ENCODE data around the gene CCNQ.

CCNQ gene

DNA sequence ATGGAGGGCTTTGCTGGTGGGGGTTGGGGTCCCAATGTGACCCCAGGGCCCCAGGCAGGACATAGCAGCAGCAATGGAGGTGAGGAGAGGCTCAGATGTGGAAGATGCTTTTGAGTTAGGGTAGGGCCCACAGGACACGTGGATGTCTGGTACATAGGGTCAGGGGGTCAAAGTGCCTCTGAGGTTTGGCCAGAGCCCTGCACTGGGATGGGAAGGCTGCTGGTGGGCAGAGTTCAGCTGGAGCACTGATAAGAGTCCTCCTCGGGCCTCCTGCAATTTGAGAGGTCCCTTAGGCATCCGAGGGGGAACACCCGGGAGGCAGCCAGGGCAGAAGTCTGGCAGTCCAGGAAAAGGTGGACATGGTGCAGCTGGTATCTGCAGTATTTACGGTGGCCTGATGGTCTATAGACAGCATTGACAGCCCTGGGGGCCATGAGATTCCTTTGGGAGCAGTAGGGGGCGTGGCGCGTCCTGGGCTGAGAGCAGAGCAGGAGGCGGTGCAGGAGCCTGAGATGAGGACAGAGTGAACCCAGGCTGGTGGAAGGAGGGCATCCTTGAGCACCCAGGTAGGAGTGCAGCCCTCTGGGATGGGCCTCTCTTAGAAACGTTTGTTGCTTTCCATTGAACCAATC, 22.6 kb downstream of the CCNQ start:
- DNase-seq (ENCODE audit: low read depth in 2 of 2): no peak

DNA sequence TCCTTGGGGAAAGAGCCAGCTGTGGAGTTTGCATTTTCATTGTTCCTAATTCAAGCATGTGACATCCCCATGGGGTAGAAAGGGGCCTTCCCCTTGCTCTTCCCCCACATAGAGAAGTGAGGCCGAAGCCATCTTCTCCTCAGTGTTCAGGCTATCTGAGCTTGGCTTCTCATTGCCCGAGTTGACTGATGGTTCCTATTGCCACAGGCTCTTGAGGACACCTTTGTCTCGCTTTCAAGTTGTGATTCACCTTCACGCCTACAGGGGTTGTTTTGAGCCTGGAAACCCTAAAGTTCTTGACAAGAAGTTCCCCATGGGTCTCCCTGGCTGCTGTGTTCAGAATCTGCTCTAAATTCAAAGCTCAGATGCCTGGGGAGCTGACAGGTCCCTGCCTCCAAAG, 25.0 kb downstream of the CCNQ start:
- no peak for DNase-seq (ENCODE audit: low read depth in 2 of 2)

DNA sequence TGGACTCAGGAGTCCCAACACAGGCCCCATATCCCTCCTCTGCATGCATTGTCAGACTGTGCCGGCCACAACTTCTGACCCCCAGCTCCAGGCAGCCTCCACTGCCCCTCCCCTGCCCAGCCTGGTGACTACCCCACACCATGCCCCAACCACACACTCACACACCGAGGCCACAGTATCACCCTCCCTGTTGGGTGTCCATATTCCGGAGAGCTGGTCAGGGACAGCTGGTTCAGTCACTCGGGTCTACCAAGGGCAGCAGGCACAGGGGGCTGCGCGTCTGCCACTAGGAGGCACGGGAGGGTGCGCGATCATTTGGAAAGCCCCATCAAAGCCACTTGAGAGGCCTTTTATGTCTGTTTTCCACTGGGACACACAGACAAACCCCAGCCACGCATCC, 26.3 kb downstream of the CCNQ start:
- DNase-seq (ENCODE audit: low read depth in 2 of 2): no peak

DNA sequence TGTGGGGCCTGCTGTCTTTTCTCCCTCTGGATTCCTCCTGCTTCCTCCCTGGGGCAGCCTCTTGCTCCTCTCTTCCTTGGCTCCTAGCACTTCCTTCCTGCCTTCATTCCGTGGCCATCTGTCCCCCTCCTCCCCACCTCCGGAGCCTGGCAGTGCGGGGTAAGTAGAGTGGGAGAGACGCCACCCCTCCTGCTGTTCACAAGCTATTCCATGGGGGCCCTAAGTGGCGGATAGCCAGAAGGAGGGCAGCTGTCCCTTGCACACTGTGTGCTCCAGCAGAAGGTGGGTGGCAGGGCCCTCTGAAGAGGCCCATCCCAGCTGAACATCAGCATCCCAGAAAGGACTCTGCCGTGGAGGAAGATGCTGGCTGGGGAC, 27.4 kb downstream of the CCNQ start:
- no peak for DNase-seq (ENCODE audit: low read depth in 2 of 2)

DNA sequence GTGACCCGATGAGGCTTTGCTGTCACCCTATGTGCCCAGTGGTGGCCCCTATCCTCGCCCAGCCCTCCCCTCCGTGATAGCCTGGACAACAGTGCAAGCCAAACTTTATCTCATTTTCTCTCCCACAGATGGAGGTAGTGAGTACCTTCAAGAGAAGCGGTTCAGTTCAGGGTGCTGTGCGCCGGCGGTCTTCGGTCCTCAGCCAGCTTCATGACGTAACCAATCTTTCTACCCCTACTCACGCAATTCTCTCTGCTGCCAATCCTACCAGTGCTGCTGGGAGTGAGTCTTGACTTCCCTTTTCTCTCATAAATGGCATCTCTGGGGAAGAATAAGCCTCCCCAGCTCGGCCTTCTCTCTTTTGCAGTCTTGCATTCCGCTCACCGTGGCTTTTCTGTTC, 29.5 kb downstream of the CCNQ start:
- no peak for DNase-seq (ENCODE audit: low read depth in 2 of 2)

DNA sequence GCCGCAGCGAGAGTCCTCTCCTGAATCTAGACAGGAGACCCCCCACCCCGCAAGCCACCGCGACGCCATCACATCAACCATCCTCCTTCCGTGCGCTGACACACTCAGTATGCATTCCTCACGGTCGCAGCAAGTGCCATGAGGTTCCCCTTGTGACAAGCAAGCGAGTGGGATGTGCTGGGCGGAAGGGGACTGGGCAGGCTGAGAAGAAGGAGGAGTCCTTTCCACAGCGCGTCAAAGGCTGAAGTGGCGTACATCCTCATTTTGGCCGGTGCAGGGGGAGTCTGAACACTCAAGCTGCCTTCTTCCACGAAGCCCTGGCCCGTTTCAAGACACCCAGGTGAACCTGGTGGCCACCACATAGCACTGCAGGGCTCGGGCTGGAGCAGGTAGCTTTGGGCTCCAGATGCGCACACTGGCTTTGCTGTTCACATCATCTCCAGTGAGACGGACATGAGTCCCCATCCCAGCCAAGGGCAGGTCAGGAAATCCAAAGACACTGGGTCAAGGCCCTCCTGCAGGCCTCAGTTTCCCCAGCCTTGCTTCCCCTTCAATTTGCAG, 30.4 kb downstream of the CCNQ start:
- no peak for DNase-seq (ENCODE audit: low read depth in 2 of 2)

DNA sequence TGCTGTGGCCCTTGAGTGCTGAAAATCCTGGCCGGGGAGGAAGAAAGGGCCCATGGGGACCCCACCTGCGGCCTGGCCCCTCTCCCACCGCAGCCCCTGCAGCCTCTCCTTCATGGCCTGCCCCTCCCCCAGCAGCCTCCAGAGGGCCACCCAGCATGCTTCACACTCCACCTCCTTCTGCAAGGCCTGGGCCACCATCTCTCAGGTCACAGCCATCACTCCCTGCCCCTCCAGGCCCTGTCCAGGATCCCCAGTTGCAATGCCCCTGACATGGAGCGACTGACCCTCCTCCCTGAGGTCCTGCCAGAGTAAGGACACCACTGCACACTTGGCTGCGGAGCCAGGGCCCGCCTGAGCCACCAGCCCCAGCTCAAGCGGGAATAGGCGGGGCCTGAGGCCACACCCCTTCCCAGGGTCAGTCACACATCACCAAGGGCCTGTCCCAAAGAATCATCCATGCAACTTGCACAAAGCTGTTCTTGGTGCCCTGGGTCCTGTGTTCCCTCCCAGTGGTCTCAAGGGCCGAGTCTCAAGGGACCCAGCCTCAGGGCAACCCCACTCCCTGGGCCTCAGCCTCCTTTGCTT, 32.9 kb downstream of the CCNQ start:
- DNase-seq (ENCODE audit: low read depth in 2 of 2): no peak

DNA sequence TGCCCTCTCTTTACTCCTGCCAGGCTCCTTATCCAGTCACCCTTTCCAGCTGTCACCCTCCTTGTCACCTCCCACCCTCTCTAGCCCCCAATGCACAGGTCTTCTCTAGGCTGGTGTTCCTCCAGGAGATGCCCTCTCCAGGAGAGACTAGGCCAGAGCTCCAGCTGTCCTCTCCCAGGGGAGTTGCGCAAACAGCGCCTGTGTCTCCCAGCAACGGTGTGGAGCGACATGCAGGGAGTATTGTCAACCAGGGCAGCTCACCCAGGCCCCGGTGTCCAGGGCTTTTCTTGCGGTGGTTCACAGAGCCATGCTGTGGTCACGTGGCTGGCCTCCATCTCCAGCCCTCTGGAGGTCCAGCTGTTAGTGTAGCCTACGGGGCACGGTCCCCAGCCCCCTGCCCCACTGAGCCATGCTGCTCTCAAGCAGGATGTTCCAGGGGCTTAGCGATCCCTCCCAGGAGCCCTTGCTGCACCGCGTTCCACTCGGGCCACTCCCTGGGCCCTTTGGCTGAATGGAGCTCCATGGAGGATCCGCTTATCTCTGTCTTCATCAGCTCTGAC, 34.8 kb downstream of the CCNQ start:
- DNase-seq (ENCODE audit: low read depth in 2 of 2): no peak

DNA sequence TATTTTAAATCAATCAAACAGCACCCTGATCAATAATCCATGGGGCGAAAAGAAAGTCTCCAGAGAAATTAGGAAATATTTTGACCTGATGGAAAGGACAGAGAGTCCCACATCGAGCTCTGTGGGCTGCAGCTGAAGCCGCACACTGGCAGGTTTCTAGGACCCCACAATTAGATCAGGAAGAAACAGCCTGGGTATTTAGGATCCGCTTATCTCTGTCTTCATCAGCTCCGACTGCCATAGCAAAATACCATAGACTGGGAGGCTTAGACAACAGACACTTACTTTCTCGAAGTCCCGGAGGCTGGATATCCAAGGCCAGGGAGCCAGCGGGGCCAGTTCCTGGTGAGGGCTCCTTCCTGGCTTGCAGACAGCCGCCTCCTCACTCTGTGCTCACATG, 36.4 kb downstream of the CCNQ start:
- no peak for DNase-seq (ENCODE audit: low read depth in 2 of 2)

DNA sequence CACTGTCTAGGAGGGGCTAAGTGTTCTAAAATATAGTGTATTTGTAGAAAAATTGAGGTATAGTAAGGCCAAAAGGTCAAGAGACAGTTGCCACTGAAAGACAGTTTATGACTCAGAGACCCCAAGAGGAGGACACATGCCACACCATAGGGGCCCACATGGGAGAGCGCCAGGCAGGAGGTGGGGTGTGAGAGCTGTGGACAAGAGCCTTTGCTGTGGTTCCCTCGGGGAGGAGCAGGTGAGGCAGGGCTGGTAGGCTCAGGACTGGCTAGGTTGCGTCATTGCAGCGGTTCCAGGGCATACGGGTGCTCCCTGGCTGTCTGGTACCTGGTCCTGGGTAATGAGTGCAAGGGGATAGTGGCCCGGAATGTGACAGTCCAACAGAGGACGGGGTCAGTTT, 37.6 kb downstream of the CCNQ start:
- DNase-seq (ENCODE audit: low read depth in 2 of 2): no peak

DNA sequence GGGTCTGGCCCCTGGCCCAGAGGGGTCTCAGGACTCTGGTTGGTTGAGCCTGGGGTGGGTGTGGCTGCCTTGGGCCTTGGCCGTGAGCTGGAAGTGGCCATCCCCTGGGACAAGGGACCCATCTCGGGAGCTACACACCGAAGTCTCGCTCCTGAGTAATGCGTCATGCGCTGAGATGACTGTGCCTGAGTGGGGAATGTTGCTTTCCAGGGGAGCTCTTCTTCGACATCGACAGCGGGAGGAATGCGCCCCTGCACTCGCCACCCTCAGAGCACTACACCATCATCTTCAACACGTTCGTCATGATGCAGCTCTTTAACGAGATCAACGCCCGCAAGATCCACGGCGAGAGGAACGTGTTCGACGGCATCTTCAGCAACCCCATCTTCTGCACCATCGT, 38.5 kb downstream of the CCNQ start:
- no peak for DNase-seq (ENCODE audit: low read depth in 2 of 2)

DNA sequence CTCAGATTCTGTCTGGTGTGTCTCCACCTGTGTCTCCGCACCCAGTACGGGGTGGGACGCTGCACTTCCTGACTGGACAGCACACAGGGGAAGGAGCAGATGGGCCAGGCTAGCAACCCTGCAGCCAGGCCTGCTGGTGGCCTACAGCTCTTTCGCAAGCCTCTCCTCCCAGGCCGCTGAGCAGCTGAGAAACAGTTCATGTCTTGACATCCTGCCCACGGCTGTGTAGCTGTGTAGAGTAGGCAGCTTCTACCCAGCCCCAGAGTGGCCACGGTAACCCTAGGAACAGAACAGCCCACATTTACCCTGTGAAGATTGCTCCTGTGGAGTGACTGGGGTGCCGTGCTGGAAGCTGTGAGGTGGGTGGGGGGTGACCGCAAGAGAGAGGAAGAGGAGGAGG, 38.9 kb downstream of the CCNQ start:
- DNase-seq (ENCODE audit: low read depth in 2 of 2): no peak

DNA sequence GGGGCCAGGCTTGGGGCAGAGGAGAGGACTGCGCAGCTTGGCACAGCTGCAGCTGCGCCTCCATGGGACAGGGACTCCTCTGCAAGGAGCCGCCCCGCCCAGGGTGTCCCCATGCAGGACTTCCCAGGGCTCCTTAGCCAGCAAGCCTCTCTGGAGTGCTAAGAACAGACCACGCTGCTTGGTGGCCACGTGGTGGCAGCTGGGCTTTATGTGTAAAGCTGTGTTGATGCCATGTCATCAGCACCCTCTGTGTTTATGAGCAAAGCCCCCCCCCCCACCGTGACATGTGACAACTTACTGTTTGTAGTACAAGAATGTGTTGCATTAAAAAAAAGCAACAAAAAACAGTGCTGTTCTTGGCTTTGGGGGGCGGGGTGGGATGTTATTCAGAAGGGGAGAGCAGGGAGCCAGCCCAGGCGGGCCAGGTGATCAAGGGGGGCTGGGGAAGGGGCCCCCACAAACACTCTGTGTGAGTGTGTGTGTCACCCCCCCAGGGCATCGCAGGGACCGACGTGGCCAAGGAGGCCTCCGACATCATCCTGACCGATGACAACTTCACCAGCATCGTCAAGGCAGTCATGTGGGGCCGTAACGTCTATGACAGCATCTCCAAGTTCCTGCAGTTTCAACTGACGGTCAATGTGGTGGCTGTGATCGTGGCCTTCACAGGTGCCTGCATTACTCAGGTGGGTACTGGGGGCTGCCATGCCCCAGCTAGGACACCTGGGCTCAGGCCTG, 41.2 kb downstream of the CCNQ start:
- no peak for DNase-seq (ENCODE audit: low read depth in 2 of 2)

DNA sequence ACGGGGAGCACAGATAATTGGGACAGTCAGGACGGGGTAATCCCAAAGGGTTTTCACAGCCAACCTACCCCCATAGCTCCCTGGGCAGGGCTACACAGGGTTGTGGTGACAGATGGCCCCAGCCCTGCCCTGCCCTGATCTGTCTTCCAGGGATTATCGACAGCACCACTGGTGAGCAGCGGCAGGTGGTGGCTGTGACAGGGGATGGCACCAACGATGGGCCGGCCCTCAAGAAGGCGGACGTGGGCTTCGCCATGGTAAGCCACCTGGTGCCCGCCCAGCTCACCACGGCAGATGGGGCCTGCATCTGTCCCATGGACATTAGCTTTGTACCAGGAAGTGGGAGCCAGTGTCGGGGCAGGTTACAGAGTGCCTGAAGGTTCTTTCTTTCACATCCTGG, 42.2 kb downstream of the CCNQ start:
- no peak for DNase-seq (ENCODE audit: low read depth in 2 of 2)

DNA sequence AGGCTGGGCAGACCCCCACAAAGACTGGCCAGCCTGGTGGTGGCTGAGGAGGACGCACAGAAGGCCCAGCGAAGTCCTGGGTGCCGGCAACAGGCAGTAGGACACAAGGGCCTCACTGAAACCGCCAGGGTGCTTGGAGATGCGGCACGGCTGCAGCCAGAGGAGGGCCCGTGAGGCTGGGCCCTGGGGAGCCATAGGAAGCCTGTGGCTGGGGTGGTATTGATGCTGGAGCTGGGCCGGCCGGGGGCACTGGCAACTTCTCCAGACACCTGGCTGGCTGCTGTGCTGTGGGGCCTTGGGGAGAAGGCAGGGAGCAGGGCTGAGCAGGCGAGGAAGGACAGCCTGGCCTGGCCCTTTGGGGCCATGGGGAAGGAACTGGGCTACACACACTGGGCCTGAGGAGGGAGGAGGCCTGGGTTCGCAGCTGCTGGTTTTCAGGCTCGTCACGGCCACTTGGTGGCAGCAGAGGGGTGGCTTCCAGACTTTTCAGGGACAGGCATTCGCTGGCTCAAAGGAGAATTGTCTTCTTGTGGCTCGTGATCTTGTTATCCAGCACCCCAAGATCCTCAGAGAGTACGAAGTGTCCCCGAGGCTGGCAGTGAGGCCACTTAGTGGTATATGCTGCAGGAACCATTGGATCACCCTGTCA, 44.3 kb downstream of the CCNQ start:
- peak; percentile 38 to 39 for DNase-seq (ENCODE audit: low read depth in 2 of 2)

DNA sequence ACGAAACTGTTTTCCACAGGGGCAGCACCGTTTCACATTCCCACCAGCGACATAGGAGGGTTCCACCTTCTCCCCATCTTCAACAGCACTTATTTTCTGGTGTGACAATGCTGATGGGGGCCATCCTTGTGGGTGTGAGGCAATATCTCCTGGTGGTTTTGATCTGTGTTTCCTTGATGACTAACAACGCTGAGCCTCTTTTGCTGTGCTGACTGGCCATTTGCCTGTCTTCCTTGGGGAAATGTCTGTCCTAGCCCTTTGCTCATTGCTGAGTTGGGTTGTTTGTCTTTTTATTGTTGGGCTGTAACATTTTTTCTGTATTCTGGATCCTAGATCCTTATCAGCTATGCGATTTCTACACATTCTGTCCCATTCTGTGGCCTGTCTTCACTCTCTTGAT, 47.8 kb downstream of the CCNQ start:
- no peak for DNase-seq (ENCODE audit: low read depth in 2 of 2)

DNA sequence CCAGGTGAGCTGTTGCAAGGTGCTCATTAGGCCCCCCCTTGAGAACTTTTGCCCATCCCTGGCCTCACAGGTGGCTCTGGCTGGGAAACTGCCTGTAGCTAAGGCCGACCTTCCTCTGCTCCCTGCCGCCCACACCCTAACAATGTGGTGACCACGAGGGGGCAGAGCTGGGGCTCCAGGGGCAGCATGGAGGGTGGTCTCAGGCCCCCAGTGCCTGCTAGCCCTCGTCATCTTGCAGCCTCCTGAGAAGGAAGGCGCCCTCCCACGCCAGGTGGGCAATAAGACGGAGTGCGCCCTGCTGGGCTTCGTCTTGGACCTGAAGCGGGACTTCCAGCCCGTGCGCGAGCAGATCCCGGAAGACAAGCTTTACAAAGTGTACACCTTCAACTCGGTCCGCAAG, 49.1 kb downstream of the CCNQ start:
- DNase-seq (ENCODE audit: low read depth in 2 of 2): no peak

DNA sequence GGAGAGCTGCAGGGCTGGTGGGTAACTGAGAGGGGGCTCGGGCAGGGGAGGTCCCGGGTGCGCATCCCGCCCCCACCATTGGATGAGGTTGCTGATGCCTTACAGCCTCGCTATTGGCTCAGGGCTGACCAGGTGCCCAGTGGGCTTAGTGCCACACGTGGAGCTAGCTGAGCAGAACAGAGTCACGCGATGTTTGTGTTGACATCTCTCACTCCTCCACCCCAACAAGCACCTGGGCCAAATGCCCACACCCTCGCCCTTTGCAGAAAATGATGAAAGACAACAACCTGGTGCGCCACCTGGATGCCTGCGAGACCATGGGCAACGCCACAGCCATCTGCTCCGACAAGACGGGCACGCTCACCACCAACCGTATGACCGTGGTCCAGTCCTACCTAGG, 49.7 kb downstream of the CCNQ start:
- DNase-seq (ENCODE audit: low read depth in 2 of 2): no peak

DNA sequence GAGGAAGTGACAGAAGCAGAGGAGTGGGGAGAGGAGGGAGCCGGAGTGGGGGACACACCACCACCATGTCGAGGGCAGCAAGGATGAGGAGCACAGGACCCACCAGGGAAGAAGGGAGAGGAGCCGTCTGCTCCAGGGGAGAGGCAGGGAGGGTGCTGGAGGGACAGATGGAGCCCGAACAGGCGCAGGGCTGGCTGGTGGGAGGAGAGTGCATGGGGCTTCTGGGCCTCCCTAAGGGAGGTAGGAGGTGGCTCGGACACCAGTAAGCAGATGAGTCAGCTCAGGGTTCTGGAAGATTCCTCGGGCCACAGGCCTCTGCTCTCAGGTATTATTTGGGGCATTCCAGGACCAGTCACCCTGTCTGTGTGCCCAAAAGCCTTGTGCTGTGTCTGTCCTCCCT, 51.7 kb downstream of the CCNQ start:
- DNase-seq (ENCODE audit: low read depth in 2 of 2): no peak

DNA sequence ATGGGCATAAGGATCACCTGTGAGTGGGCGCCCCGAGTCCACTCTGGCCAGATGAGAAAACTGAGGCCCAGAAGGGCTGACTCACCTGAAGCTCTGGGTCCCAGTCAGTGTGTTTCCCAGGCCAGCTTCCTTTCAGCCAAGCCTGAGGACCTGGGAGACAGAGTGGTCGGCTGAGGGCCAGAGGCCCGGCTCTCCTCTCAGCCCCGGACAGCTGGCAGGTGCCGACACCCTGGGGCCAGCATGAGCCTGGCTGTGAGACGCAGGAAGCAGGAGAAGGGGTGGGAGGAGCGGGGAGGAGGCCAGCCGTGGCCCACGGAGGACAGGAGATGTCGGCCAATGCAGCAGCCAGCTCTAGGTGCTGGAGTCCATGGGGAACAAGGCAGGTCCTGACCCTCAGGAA, 52.6 kb downstream of the CCNQ start:
- no peak for DNase-seq (ENCODE audit: low read depth in 2 of 2)

DNA sequence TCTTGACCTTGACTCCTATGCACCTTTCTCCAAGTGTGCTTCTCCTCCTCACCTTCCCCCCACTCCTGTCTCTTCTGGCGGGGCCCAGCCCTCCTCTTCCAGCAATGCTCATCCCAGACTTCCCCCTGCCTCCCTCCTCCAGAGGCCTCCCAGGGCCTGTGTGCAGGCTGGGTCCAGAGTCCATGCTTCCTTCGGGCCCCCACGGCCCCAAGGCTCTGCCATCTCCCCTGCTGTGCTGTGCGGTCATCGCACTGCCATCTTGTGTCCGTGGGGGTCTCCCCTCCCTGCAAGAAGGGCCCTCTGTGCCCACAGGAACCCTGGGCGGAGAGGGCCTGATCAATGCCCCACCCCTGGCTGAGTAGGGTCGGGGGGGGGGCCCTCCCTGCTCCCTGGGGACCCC, 54.2 kb downstream of the CCNQ start:
- no peak for DNase-seq (ENCODE audit: low read depth in 2 of 2)

DNA sequence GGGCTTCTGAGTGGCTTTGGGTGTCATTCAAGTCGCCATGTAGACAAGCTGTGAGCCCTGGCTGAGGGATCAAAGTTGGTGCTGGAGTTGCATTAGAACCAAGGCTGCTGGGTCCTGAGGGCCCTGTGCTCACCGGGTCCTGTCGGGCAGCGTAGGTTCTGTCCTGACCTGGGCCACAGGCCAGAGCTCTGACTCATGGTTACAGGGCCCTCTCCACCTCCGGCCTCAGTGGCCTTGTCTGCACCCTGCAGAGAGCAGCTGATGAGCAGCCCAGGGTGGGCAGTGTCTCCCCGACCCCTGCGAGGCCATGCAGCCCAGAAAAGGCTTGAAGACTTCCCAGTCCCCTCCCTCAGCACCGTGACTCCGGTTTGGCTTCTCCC, 59.0 kb downstream of the CCNQ start:
- DNase-seq (ENCODE audit: low read depth in 2 of 2): no peak

All from stimulated activated CD4-positive, alpha-beta T cell treated with anti-CD3 and anti-CD28 coated beads, Interleukin-4, amount 100 ng/mL, for 48 hours (primary cell).